ENCODE results near the gene CAMK2A.

CAMK2A gene

GRCh38 chr5:150270541-150271295 is 18.9 kb downstream of the CAMK2A start:
- DNase-seq (ENCODE audit: insufficient read length, low spot score), result no peak
- no peak for TF ChIP-seq POLR2A (IDR thresholded peaks at IDR 0.05; ENCODE audit: low read depth, low read length)
- no peak for FAIRE-seq

GRCh38 chr5:150266871-150267291 is 22.7 kb downstream of the CAMK2A start:
- TF ChIP-seq POLR2A (IDR thresholded peaks at IDR 0.05; ENCODE audit: low read depth, low read length), result no peak
- no peak for FAIRE-seq
- DNase-seq (ENCODE audit: insufficient read length, low spot score), result no peak

GRCh38 chr5:150265870-150266383 is 23.6 kb downstream of the CAMK2A start:
- FAIRE-seq (no peak), DNase-seq (ENCODE audit: insufficient read length, low spot score) (no peak)
- TF ChIP-seq POLR2A (IDR thresholded peaks at IDR 0.05; ENCODE audit: low read depth, low read length), result no peak

- no peak for TF ChIP-seq POLR2A (IDR thresholded peaks at IDR 0.05; ENCODE audit: low read depth, low read length)
- DNase-seq (ENCODE audit: insufficient read length, low spot score), result no peak
- FAIRE-seq, result no peak
Observed at GRCh38 chr5:150264667-150265603, 24.6 kb downstream of the CAMK2A start.

- DNase-seq (ENCODE audit: insufficient read length, low spot score) (peak; percentile 91), FAIRE-seq (peak; percentile 11)
- TF ChIP-seq POLR2A (IDR thresholded peaks at IDR 0.05; ENCODE audit: low read depth, low read length), result peak; percentile 44; the same call in 1 of the 2 replicates
Observed at GRCh38 chr5:150263801-150264621, 25.6 kb downstream of the CAMK2A start.

GRCh38 chr5:150263375-150263775 is 26.2 kb downstream of the CAMK2A start:
- no peak for DNase-seq (ENCODE audit: insufficient read length, low spot score)
- FAIRE-seq, result no peak
- TF ChIP-seq POLR2A (IDR thresholded peaks at IDR 0.05; ENCODE audit: low read depth, low read length), result no peak

- no peak for TF ChIP-seq POLR2A (IDR thresholded peaks at IDR 0.05; ENCODE audit: low read depth, low read length)
- FAIRE-seq (no peak), DNase-seq (ENCODE audit: insufficient read length, low spot score) (no peak)
Observed at GRCh38 chr5:150262502-150262901, 27.1 kb downstream of the CAMK2A start.

- DNase-seq (ENCODE audit: insufficient read length, low spot score) (no peak), FAIRE-seq (no peak)
- no peak for TF ChIP-seq POLR2A (IDR thresholded peaks at IDR 0.05; ENCODE audit: low read depth, low read length)
Observed at GRCh38 chr5:150261231-150261630, 28.3 kb downstream of the CAMK2A start.

- FAIRE-seq (no peak), DNase-seq (ENCODE audit: insufficient read length, low spot score) (no peak)
- no peak for TF ChIP-seq POLR2A (IDR thresholded peaks at IDR 0.05; ENCODE audit: low read depth, low read length)
Observed at GRCh38 chr5:150258130-150258529, 31.4 kb downstream of the CAMK2A start.

- no peak for TF ChIP-seq POLR2A (IDR thresholded peaks at IDR 0.05; ENCODE audit: low read depth, low read length)
- DNase-seq (ENCODE audit: insufficient read length, low spot score) (no peak), FAIRE-seq (no peak)
Observed at GRCh38 chr5:150257424-150257823, 32.1 kb downstream of the CAMK2A start.

- FAIRE-seq (no peak), DNase-seq (ENCODE audit: insufficient read length, low spot score) (no peak)
- TF ChIP-seq POLR2A (IDR thresholded peaks at IDR 0.05; ENCODE audit: low read depth, low read length), result no peak
Observed at GRCh38 chr5:150256410-150257064, 33.0 kb downstream of the CAMK2A start.

GRCh38 chr5:150255659-150256409 is 33.7 kb downstream of the CAMK2A start:
- FAIRE-seq, result no peak
- no peak for DNase-seq (ENCODE audit: insufficient read length, low spot score)
- TF ChIP-seq POLR2A (IDR thresholded peaks at IDR 0.05; ENCODE audit: low read depth, low read length), result no peak
